ENCODE measurements around the gene HELT. TPM values are rescaled to one million over a fixed set of nuclear protein-coding genes. Genes with fewer than 3 reads are reported as not detected.
"Not testable (repeated sequence)": the region's sequence is repeated elsewhere in the genome, so short reads cannot be mapped to it uniquely, and the experiment has no call there.

HELT gene
- total RNA-seq, 1 experiment from 2014 or later, result not detected

DNA sequence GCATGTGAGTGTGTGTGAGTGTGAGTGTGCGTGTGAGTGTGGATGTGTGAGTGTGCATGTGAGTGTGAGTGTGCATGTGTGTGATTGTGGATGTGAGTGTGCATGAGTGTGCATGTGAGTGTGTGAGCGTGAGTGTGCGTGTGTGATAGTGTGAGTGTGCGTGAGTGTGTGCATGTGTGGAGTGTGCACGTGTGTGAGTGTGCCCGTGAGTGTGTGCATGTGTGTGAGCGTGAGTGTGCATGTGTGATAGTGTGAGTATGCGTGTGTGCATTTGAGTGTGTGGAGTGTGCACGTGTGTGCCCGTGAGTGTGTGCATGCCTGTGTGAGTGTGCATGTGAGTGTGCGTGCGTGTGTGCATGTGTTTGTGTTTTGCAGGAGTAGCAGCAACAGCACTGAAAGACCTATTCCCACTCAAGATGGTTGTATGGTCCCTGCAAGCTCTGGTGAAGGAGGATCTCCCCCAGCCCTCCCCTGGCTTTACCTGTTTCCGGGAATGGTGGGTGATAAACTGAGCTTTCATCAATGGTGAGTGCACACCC lies 30.7 kb upstream of the HELT start:
- Histone ChIP-seq H3K9me3 (no peaks in the 10 kb centered on the region), H3K36me3 (ENCODE audit: control insufficient read depth, insufficient read depth, low read length) (no peaks in the 10 kb centered on the region), H3K4me1 (no peaks in the 10 kb centered on the region), H3K27me3 (replicated peaks; ENCODE audit: control insufficient read depth, insufficient read depth, low read length) (no peaks in the 10 kb centered on the region), H3K4me3 (ENCODE audit: low read depth, low read length) (no peak overlapping the region)
- TF ChIP-seq, protein P1, sequence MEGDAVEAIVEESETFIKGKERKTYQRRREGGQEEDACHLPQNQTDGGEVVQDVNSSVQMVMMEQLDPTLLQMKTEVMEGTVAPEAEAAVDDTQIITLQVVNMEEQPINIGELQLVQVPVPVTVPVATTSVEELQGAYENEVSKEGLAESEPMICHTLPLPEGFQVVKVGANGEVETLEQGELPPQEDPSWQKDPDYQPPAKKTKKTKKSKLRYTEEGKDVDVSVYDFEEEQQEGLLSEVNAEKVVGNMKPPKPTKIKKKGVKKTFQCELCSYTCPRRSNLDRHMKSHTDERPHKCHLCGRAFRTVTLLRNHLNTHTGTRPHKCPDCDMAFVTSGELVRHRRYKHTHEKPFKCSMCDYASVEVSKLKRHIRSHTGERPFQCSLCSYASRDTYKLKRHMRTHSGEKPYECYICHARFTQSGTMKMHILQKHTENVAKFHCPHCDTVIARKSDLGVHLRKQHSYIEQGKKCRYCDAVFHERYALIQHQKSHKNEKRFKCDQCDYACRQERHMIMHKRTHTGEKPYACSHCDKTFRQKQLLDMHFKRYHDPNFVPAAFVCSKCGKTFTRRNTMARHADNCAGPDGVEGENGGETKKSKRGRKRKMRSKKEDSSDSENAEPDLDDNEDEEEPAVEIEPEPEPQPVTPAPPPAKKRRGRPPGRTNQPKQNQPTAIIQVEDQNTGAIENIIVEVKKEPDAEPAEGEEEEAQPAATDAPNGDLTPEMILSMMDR (IDR thresholded peaks at IDR 0.05; ENCODE audit: insufficient read depth in 1 of 2, low read depth in 1 of 2, low read length in 1 of 2, severe bottlenecking in 1 of 2, unreplicated experiment in 1 of 2), result no peak
- Mint-ChIP-seq H3K4me3 (ENCODE audit: unreplicated experiment) (no peak overlapping the region), H3K36me3 (ENCODE audit: insufficient read depth, unreplicated experiment) (no peaks in the 10 kb centered on the region), H3K9me3 (ENCODE audit: unreplicated experiment) (no peaks in the 10 kb centered on the region), H3K4me1 (ENCODE audit: low read depth, unreplicated experiment) (no peaks in the 10 kb centered on the region), H3K27me3 (ENCODE audit: insufficient read depth, unreplicated experiment) (no peaks in the 10 kb centered on the region), H3K27ac (ENCODE audit: unreplicated experiment) (no peak overlapping the region)
- intact Hi-C loops (cut with micrococcal nuclease; ENCODE audit: unreplicated experiment), result no loop called here
- POLR2A ChIA-PET, result no interaction called here
- no peak for DNase-seq
- no TSS peak for BruUV-seq (replicated peaks)
- CTCF ChIA-PET, result no interaction called here

DNA sequence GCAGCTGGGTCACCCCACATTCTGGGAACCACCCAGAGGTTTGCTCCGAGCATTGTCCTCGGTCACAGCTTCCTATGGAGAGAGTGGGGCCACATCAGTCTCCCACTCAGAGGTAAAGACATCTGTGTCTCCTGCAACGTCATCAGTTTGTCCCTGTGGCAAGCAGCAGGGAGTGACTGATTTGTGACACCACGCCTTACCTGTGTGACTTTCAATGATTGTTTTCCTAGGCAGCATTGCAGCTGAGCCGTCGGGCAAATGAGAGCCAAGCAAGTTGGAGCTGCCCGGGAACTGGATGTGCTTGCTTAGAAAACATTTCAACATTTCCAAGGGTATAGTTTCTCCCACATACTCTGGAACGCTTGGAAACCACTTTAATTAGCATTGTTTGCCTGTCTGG lies 29.7 kb upstream of the HELT start:
- TF ChIP-seq, protein P1 (IDR thresholded peaks at IDR 0.05; ENCODE audit: insufficient read depth in 1 of 2, low read depth in 1 of 2, low read length in 1 of 2, severe bottlenecking in 1 of 2, unreplicated experiment in 1 of 2), result no peak
- intact Hi-C loops (cut with micrococcal nuclease; ENCODE audit: unreplicated experiment), result no loop called here
- Histone ChIP-seq H3K9me3 (no peaks in the 10 kb centered on the region), H3K27me3 (replicated peaks; ENCODE audit: control insufficient read depth, insufficient read depth, low read length) (no peaks in the 10 kb centered on the region), H3K36me3 (ENCODE audit: control insufficient read depth, insufficient read depth, low read length) (no peaks in the 10 kb centered on the region), H3K4me1 (no peaks in the 10 kb centered on the region), H3K4me3 (ENCODE audit: low read depth, low read length) (no peak overlapping the region)
- no peaks in the 10 kb centered on the region for H3K36me3 Mint-ChIP-seq (ENCODE audit: insufficient read depth, unreplicated experiment)
- CTCF ChIA-PET, result no interaction called here
- DNase-seq, result no peak
- no peaks in the 10 kb centered on the region for H3K4me1 Mint-ChIP-seq (ENCODE audit: low read depth, unreplicated experiment)
- H3K27ac Mint-ChIP-seq (ENCODE audit: unreplicated experiment), result no peak overlapping the region
- no peaks in the 10 kb centered on the region for H3K9me3 Mint-ChIP-seq (ENCODE audit: unreplicated experiment)
- H3K4me3 Mint-ChIP-seq (ENCODE audit: unreplicated experiment), result no peak overlapping the region
- no peaks in the 10 kb centered on the region for H3K27me3 Mint-ChIP-seq (ENCODE audit: insufficient read depth, unreplicated experiment)
- BruUV-seq (replicated peaks), result no TSS peak
- POLR2A ChIA-PET, result no interaction called here

DNA sequence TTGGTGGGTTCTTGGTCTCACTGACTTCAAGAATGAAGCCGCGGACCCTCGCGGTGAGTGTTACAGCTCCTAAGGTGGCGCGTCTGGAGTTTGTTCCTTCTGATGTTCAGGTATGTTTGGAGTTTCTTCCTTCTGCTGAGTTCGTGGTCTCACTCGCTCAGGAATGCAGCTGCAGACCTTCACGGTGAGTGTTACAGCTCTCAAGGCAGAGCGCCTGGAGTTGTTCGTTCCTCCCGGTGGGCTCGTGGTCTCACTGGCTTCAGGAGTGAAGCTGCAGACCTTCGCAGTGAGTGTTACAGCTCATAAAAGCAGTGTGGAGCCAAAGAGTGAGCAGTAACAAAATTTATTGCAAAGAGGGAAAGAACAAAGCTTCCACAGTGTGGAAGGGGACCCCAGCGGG lies 29.0 kb upstream of the HELT start:
- DNase-seq; H3K4me1 Mint-ChIP-seq (ENCODE audit: low read depth, unreplicated experiment); H3K27me3 ChIP-seq (replicated peaks; ENCODE audit: control insufficient read depth, insufficient read depth, low read length); H3K9me3 ChIP-seq; H3K4me3 Mint-ChIP-seq (ENCODE audit: unreplicated experiment); CTCF ChIA-PET; H3K36me3 Mint-ChIP-seq (ENCODE audit: insufficient read depth, unreplicated experiment); intact Hi-C loops (cut with micrococcal nuclease; ENCODE audit: unreplicated experiment); H3K27ac Mint-ChIP-seq (ENCODE audit: unreplicated experiment); H3K27me3 Mint-ChIP-seq (ENCODE audit: insufficient read depth, unreplicated experiment); H3K9me3 Mint-ChIP-seq (ENCODE audit: unreplicated experiment); H3K4me1 ChIP-seq; H3K4me3 ChIP-seq (ENCODE audit: low read depth, low read length); BruUV-seq (replicated peaks); POLR2A ChIA-PET; H3K36me3 ChIP-seq (ENCODE audit: control insufficient read depth, insufficient read depth, low read length): not testable (repeated sequence)

DNA sequence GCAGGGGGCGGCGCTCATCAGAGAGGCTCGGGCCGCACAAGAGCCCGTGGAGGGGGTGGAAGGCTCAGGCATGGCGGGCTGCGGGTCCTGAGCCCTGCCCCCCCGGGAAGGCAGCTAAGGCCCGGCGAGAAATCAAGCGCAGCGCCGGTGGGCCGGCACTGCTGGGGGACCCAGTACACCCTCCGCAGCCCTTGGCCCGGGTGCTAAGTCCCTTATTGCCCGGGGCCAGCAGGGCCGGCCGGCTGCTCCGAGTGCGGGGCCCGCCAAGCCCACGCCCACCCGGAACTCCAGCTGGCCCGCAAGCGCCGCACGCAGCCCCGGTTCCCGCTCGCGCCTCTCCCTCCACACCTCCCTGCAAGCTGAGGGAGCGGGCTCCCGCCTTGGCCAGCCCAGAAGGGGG lies 28.2 kb upstream of the HELT start:
- BruUV-seq (replicated peaks); POLR2A ChIA-PET: not testable (repeated sequence)

More for the DNA sequence above, 28.2 kb upstream of the HELT start:
- H3K36me3 ChIP-seq (ENCODE audit: control insufficient read depth, insufficient read depth, low read length); H3K36me3 Mint-ChIP-seq (ENCODE audit: insufficient read depth, unreplicated experiment); H3K4me1 Mint-ChIP-seq (ENCODE audit: low read depth, unreplicated experiment); H3K4me3 ChIP-seq (ENCODE audit: low read depth, low read length); H3K9me3 Mint-ChIP-seq (ENCODE audit: unreplicated experiment); CTCF ChIA-PET; H3K27ac Mint-ChIP-seq (ENCODE audit: unreplicated experiment); H3K4me1 ChIP-seq; H3K27me3 Mint-ChIP-seq (ENCODE audit: insufficient read depth, unreplicated experiment); intact Hi-C loops (cut with micrococcal nuclease; ENCODE audit: unreplicated experiment); H3K27me3 ChIP-seq (replicated peaks; ENCODE audit: control insufficient read depth, insufficient read depth, low read length); DNase-seq; H3K4me3 Mint-ChIP-seq (ENCODE audit: unreplicated experiment); H3K9me3 ChIP-seq: not testable (repeated sequence)

All from Caco-2 (cell line).